Stimulated activated CD8-positive, alpha-beta memory T cell treated with anti-CD3 and anti-CD28 coated beads, Interleukin-4, amount 100 ng/mL, for 24 hours (primary cell): Measurements from ENCODE around the gene DNAJC13.
A peak's percentile ranks its signal among the peaks of the same experiment; 100 is the strongest.

Source experiments
- DNase-seq: peaks from one replicate; pipeline ENCODE4 v3.0.0-alpha.2; 2020; ENCODE audit warnings: low read depth

The DNAJC13 gene

DNA sequence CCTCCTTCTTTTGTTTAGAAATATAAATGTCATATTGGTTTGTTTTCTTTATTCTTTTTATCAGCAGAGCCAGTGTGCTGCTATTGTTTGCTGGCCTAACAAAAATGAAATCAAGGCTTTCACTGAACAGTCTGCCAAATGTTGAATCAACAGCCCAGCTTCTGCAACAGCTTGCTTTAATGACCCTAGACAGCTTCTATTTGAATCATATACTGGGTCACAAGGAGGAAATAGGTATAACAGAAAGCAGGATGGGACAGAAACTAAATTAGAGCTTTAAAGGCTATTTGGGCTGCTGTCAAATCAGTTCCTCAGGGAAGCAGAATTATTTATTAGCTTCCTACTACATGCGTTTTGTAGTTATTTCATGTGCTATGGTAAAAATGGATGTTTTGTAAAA lies 12.1 kb upstream of the DNAJC13 start:
- DNase-seq = no peak

- no peak for DNase-seq
These were observed 11.5 kb upstream of the DNAJC13 start for GRCh38 chr3:132405609-132406299.

GRCh38 chr3:132406587-132406986 lies 10.7 kb upstream of the DNAJC13 start:
- no peak for DNase-seq

DNA sequence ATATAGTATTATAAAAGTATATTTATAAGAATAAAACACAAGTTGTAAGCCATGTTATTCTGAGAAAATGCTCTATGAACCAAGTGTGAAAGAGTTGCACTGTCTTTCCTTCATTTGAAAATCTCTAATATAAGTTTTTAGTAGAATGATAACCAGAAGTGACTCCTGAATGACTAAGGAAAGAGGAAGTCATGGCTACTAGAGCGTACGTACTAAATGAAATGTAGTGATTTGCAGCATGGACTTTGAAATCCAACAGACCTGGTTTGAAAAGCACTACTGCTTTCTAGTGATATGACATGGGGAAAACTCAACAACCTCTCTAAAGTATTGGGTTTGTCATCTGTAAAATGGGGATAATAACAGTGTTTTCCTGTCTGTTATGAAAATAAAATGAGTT lies 10.3 kb upstream of the DNAJC13 start:
- DNase-seq = no peak

DNA sequence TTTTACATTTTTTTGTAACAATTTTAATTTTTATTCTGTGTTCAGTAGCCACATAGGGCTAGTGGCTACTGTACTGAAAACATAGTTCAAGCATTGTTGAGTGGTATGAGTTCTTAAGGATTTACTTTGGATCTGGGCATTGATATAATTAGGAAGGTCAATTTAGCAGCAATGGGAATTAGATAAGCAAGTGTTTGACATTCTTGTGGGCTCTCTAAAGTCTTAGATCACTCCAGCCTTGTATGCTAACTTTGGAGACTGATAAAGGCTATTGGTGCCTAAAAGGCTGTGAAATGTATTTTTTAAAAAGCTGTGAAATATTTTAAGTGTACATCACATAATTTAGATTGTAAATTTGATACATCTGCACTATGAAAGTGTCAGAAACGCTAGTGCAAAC lies 2.5 kb upstream of the DNAJC13 start:
- DNase-seq = no peak

DNA sequence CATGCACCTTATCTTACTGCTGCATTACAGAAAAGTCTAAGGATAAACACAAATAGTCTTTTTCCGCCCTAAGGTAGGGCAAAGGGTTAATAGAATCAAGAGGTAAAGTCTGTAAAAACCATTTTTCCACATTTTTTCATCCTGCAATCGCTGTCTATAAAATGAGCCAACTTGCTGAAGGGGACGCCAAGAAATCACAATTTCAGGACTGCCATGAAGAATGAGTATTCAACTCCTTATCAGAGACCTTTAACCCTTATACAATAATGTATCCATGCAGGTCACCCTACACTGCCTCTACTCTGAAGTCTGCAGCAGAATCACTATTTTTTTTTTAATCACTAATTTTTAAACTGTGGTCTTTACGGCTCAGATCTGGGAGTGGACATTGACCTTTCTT lies 1.1 kb upstream of the DNAJC13 start:
- DNase-seq = no peak

- DNase-seq = peak; percentile 38
These were observed 551 bp downstream of the DNAJC13 start for GRCh38 chr3:132417695-132418411.

DNA sequence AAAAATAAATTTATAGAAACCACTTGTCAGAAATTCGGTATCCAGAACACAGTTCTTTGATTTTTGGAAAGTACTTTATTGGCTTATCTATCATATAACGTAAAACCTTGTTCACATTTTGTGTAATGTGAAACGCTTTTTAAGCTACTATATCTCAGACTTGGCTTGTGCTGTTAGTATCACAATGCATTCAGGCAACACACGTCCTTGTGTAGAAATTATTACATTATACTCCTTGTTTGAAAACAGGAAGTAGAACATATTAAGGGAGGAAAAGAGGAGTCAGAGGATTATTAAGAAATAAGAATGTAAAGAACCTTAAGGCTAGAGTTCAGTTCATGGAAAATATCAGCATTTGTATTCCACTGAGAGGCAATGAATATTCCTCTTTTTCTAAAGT lies 1.6 kb downstream of the DNAJC13 start:
- no peak for DNase-seq

DNA sequence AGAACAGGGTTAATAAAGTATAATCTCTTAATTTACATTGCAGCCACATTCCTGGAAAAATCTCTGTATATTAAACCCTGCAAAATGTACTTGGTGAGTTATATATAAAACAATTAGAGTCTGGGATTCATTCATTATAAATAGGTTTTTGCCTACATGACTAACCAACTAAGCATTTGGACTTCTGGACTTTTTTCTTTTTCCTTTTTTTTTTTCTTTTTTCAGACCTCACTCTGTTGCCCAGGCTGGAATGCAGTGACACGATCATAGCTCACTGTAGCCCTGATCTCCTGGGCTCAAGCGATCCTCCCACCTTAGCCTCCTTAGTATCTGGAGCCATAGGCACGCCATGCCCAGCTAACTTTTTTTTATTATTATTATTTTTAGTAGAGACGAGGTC lies 4.5 kb downstream of the DNAJC13 start:
- DNase-seq = no peak

GRCh38 chr3:132422531-132422930 lies 5.2 kb downstream of the DNAJC13 start:
- DNase-seq = no peak

DNA sequence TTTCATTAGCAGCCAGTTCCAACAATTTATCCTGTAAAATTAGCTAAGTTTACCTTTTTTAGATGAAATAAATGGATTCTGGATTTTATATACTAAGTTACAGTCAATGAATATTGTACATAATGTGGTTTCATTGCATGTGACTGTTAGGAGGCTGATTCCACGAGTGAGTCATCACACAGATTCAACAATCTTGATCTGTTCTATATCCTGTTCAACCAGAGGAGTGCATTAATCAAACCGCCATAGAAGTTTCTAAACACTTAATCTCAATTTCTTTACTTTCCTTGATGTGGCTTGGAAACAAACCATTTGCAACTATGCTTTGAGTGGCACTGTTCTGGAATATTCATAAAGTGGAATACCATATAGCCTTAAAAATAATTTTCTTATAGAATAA lies 15.3 kb downstream of the DNAJC13 start:
- no peak for DNase-seq

DNA sequence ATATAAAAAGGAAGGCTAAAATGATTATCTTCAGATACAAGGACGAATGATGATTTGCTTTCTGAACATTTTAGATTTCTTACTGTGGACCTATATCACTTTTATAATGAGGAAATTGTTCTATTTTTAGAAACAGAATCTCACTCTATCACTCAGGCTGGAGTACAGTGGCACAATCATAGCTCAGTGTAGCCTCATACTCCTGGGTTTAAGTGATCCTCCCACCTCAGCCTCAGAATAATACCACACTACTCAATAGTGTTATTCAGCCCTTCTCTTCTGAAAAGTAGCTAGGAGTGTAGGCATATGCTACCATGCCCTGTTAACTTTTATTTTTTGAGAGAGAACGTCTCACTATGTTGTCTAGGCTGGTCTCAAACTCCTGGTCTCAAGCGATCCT lies 15.8 kb downstream of the DNAJC13 start:
- DNase-seq = no peak

- no peak for DNase-seq
These were observed 18.1 kb downstream of the DNAJC13 start for GRCh38 chr3:132435224-132435910.

DNA sequence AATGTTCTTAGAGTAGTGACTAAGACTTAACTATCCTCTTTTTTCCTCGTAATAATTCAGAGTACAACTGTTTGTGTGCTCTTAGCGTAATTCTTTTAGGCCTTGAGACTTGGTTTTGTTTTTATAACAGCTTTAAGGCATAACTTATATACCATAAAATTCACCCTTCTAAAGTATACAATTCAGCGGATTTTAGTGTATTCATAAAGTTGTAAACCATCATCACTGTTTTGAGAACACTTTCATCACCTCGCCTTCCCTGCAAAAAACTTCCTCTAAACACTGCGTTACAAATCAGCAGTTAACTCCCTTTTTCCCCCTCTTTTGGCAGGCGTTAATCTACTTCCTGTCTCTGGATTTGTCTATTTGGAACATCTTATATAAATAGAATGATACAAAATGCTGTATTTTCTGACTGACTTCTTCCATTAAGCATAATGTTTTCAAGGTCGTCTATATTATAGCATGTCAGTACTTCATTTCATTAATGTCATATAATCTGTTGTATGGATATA lies 18.7 kb downstream of the DNAJC13 start:
- DNase-seq = no peak

DNA sequence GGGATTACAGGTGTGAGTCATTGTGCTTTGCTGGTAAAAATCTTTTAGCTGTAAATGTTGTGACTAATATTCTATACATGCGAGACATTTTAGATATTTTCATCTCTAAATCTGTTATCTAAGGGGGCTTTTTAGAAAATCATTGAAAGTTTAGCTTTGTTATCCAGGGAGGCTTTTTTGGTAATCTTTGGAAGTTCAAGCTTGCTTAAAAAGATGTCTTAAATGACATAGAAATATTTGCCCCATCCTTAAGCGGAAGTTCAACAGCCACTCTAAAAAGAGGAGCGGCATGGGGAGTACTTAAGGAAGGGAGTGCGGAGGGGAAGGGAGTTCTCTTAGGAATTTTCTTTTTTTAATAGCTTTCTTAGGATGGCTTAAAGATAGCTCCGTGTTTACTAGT lies 26.1 kb downstream of the DNAJC13 start:
- DNase-seq = no peak

DNA sequence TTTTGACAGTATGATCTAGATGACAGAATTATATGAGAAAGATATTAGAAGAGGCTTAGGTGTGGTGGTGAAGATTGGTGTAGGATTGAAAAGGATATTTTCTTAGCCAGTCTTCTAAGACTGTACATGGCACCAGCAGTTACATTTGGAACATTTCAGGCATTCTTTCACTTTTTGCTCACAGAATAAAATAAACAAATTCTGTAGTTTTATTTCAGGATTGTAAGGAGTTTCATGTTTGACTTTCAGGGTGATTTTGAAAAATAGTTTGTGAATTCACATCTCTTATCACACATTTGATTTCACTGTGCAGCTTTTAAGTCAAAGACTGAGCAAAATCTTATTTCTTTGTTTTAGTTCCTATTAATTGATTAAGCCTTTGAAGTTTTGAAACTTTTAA lies 27.1 kb downstream of the DNAJC13 start:
- no peak for DNase-seq

- DNase-seq = no peak
These were observed 28.5 kb downstream of the DNAJC13 start for GRCh38 chr3:132445817-132446216.

GRCh38 chr3:132448216-132448961 lies 31.1 kb downstream of the DNAJC13 start:
- no peak for DNase-seq

GRCh38 chr3:132456136-132456535 lies 38.8 kb downstream of the DNAJC13 start:
- DNase-seq = no peak

GRCh38 chr3:132456571-132456970 lies 39.3 kb downstream of the DNAJC13 start:
- DNase-seq = no peak

GRCh38 chr3:132457286-132457685 lies 40.0 kb downstream of the DNAJC13 start:
- no peak for DNase-seq

DNA sequence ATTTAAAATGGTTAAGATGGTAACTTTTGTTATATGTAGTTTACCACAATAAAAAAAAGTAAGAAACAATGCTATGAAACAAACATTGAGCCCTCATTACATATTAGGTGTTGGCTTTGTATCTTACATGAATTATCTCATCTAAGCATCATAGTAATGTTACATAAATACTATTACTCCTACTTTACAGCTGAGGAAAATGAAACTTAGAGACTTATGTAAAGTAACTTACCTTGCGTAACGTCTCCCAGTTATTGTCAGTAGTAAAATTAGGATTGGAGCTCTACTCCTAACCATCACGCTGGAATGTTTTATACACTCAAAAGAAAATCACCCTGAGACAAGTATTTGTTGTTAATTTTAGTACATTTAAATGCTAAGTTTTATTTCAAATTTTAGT lies 42.2 kb downstream of the DNAJC13 start:
- no peak for DNase-seq
